Measurements from ENCODE around the gene GPR152.

Gene GPR152

DNA sequence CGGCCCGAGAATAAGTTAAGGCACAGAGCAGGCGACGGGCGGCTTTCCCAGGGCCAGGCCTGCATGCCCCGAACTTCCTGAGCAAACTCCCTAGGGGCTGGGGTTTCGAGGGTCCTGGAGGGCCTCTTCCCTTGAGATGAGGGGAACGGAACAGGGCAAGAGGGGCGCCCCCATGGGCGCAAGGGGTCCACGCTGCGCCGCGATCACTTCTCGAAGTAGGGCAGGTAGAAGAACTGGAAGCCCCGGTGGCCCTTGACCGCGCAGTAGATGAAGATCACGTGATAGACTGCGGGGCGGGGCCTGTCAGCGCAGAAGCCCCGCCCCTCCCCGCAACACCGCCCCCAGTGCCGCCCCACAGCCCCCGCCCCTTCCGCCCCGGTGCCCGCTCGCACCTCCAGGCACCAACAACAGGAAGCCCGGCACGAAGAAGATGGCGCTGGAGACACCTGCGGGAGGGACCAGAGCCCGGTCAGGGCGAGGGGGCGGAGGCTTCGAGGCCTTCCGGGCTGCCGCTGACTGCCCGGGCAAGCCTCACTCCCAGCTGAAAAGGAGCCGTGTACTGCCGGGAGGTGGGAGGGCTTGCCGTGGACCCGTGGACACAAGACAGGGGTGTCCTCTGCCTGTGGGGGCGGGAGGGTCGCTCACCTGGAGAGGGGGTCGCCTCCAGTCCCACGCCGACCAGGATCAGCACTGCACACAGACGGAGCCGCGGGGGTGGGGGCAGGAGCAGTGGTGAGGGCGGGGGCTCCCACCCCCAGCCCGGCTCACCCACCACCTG lies 12.1 kb upstream of the GPR152 start:
- DNase-seq: peak; percentile 83

DNA sequence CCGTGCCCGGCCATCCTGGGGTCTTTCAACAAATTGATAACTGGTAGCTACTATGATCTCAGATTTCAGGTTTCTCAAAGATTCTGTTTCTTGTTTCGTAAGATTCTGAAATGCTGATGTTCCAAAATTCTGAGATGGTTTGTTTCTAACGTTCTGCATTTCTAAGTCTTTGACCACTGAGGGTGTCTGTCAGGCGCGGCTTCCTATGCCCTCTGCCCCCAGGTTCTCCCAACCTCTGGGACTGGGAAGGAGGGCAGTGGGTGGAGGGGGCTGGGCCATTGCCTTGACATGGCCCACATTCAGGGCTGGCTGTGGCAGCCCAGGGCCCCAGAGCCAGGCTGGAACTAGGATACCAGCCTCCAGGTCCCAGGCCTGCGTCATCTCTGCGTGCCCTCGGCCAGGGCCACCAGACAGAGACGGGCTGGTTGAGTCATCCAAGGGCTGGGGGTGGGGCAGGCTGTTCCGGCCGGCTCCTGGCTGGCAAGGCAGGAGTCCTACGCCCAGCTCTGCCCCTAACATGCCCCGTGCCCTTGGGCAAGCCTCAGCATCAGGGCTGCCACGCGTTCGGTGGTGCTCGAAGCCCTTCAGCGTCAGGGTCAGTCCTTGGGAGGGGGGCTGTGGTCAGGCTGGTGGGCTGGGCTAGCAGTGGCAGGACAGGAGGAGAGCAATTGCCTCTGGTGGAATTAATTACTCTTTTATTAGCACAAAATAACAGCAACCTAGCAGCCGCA lies 11.3 kb upstream of the GPR152 start:
- peak; percentile 30 for DNase-seq

DNA sequence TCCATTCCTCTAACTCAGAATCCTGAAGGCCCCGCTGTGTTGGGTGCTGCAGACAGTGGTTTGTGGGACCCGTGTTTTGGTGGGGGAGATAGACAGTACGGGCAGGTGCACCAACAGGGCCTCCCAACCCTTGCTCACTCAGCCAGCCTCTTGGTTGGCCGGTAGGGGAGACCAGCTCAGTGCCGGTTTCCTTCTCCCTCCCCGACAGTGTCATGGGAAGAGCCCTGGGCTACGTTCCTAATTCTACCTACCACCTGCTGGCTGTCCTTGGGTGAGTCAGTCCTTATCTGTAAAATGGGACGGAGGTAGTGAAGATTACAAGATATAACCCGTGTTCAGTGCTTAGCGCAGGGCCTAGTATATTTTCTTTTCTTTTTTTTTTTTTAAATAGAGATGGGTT lies 10.7 kb upstream of the GPR152 start:
- DNase-seq: no peak

DNA sequence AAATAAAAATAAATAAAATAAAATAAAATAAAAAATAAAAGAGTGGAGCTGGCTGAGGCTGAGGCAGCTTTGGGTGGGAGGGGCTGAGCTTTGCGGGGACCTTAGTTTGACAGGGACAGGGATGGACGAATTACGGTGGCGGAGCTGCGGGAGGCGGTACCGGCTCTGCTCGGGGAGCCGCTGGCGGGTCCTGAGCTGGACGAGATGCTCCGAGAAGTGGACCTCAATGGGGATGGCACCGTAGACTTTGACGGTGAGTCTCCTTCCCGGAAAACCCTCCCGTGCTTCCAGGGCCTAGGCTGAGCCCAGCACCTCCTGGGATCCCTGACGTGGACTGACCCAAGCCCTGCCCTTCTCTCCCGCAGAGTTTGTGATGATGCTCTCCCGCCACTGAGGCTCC lies 5.7 kb upstream of the GPR152 start:
- DNase-seq: no peak

DNA sequence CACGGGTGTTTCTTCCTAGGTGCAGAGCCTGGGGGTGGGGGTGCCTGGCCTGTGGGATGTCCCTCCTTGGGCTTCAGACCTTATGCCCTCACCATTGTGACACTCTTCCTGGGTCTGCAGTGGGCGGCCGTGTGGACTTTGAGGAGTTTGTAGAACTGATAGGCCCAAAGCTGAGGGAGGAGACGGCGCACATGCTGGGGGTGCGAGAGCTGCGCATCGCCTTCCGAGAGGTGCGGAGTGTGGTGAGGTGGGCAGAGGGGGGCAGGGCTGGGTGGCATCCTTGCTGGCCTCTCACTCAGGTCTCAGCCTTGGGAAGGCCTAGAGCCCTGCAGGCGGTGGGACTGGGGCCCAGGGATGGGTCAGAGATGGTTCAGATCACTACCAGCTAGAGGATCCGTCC lies 4.9 kb upstream of the GPR152 start:
- DNase-seq: no peak

DNA sequence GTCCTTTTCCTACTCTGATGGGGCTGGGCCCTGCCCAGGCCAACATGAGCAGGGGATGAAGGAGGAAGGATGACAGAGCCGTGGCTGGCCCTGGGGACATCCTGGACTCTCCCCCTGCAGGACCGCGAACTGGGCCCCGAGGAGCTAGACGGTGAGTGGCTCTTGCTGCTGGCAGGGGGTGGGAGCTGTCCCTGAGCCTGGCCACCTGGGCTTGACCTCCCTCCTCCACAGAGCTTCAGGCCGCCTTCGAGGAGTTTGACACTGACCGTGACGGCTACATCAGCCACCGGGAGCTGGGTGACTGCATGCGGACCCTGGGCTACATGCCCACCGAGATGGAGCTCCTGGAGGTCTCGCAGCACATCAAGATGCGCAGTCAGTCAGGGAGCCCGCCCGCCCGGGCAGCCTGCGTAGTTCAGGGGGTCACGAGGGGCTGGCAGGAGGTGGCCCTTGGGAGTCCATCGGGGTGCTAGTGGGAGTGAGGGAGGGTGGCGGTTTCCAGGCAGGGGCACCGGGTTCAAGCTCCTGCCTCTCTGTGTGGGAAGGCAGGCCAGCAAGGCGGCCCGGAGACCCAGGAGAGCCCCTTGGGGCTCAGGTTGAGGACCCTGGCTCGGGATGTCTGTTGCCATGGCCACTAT lies 3.7 kb upstream of the GPR152 start:
- DNase-seq: no peak

DNA sequence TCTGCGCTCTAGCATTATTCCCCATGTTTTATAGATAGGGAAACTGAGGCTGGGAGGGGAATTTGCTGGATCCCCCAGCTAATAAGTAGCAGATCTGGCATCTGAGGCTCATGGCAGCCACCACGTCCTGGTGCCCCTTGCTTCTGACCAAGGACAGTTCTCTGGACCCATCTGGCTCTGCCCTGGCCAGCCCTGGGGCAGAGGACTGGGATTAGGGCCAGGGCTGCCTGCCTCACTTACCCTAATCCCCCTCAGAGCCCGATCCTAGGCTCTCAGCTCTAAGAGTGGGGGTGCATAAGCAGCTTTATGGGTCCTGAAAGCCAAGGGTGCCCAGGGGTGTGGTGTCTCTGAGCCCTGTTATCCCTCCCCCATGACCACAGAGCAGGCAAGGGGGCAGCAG lies 2.5 kb upstream of the GPR152 start, which contains the start of gene CABP4:
Gene CABP4, plus strand, starts transcription at position 301 of the 400 bp plus-strand sequence. Its CDS starts 70 bp downstream, at position 371.
- DNase-seq: no peak

DNA sequence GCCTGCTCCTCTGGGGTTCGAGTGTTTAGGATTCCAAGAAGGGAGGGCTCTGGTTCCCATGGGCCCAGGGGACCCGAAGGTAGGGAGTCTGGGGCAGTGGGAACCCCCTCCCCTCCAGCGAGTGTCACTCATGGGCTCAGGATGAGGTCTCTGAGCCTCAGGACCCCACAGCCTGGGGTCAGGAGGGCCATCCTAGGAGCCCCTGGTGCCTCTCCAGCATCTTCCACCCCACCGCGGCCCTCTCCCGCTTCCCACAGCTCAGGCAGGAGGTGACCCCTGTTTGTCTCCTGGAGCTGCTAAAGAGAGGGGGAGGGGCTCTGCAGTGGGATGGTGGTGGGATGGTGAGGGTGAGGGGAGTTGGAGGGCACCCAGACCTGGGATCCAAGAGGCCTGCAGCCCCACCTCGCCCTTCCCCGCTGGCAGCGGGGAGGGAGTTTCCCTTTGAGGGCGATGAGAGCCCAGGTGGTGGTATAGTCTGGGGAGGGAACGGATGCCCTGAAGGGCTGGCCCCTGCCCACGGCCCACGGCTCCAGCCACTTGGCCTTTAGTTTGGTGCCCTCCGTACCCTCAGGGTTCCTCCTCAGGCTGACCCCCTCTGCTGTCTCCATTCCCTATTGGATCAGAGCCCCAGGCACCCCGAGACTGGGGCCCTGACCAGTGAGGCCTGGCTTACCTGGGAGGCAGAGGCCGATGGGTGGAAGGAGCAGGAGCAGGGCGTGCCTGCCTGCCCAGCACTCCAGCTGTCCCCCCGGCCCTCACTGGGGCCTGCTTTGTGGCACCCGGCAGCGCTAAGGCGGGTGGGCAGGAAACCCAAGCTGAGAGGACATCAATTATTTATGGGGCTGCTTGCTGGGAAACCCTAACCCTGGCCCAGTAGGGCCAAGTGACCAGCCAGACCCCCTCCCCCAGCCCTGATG lies 1.5 kb upstream of the GPR152 start:
- no peak for DNase-seq

DNA sequence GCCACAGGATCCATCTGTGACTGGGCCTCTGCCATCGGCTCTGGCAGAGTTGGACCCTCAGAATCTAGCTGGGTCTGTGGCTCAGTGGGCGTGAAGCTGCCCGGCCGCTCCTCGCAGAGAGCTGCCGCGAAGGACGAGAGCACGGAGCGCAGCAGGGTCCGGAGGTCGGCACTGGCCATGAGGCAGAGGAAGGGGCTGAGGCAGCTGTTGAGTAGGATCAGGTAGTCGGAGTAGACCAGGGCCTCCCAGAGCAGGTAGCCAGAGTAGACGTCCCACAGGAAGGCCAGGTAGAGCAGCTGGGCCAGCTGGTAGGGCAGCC lies 912 bp downstream of the GPR152 start:
- no peak for DNase-seq

DNA sequence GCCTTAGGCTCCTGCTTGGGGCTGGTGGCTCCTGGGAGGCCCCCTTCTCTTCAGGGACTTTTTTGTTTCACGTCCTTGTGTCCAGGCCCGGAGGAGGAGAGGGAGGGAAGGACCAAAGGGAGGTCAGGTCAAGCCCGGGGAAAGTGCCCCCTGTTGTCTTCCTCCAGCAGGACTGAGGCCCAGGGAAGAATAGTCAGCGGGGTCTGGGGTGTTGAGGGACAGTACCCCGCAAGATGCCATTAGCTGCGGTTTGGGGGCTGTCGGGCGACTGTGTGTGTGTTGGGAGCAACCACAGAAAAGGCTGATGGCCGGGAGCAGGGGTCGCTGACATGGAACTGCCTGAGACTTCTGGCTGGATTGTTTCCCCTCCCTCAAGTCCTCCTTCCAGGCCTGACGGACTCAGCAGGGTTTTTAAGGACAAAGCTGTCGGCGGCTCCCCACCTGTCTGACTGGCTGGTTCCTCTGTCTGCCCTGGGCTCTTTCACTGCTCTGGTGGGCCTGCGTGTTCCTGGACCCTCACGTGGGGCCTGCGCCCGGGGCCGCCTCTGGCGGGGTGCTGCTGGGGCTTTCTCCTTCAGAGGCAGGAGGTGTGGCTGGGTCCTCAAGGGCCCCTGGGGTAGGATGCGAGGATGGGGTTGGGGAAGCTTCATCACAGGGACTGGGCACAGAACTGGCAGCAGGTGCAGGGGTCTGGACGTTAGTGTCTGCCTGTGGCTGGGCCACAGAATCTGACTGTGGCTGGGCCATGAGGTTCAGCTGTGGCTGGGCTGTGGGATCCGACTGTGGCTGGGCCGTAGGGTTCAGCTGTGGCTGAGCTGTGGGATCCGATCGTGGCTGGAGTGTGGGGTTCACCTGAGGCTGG lies 1.5 kb downstream of the GPR152 start:
- no peak for DNase-seq

DNA sequence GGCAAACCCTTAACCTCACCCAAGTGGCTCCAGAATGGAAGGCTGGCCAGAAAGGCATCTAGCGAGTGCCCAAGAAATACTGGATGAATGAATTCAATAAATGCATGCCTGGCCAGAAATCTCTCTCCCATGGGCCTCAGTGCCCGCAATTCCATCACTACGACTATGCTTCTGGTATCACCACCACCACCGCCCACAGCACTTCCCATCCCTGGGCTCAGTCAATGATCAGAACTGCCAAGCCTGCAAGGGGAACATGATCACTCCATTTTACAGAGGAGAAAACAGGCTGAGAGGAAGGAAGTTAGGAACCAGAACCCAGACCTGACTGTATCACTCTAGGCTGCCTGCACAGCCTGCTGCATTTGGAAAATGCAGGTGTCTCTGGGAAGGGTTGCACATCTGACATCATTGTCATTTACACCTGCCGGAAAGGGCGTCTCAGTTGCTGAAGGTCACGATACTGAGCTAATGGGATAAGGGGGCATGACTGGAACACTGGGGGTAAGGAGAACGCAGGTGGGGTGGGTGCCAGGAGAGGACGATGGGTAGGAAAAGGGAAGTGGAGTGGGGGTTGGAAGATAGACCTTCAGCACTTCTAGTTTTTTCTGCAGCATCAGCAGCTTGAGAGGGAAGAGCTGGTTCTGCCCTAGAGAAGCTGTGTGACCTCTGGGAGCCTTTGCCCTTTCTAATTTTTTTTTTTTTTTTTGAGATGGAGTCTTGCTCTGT lies 3.2 kb downstream of the GPR152 start:
- DNase-seq: no peak

DNA sequence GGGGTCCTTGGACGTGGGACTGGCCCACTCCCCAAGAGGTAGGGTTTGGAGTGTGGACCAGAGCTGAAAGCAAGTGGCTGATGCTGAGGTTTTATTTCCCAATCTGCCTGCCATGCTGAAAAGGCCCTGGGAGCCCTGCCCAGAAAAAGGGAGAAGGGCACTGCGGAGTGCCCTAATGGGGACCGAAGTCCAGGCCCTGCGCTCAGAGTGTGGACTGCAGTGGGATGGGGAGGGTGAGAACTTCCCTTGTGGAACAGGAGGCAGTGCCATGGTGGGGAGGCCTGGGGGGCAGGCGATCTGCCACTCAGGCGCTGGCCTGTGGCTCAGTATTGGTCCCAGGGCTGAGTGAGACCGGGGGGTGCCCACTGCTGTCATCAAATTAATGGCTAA lies 4.3 kb downstream of the GPR152 start:
- DNase-seq: no peak

DNA sequence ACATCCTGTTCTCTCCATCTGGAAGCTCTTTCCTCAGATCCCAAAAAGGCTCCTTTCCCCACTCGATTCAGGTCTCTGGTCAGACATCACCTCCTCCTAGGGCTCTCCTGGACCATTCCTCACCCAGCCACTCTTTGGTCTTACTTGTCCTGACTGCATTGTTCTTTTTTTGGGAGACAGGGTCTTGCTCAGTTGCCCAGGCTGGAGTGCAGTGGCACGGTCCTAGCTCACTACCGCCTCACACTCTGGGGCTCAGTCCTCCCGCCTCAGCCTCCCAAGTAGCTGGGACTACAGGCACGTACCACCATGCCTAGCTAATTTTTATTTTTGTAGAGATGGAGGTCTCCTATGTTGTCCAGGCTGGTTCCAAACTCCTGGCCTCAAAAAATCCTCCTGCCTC lies 7.0 kb downstream of the GPR152 start:
- DNase-seq: no peak

DNA sequence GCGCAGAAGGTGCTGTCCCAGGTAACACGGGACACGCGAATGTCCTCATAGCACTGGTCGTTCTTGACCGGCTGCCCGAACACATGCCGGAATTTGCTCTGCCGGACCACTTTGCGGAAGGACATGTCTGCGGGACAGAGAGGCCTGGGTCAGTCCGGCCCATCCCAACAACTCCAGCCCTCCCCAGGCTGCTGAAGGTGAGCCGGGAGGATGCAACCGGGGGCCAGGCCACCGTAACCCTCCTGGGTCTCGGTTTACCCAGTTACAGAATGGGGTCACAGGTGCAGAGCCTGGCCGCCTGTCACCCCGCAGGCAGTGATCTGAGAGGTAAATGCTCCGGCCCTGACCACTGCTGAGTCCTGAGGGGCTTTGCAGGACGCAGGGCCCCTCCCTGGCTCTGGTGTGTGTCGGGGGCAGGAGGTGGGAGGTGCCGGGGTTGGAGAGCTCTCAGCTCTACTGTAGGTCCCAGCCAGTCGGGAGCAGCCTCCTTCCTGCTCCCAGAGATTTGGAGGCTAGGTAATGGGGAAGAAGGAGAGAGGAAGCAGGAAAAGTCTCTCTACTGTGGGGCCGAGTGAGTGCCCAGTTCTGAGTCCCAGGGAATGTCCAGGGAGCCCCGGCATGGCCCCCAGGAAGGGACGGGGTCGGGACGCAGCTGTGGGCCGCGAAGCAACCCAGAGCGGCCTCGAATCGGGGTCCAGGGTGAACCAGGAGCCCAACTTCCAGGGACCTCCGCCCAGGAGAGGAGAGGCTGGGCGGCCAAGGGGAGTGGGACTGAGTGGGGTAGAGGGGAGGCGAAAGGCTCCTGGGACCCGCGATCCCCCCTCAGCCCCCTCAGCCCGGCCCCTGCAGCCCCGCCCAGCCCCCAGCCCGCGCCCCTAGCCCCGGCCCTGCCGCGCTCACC lies 9.8 kb downstream of the GPR152 start:
- no peak for DNase-seq

DNA sequence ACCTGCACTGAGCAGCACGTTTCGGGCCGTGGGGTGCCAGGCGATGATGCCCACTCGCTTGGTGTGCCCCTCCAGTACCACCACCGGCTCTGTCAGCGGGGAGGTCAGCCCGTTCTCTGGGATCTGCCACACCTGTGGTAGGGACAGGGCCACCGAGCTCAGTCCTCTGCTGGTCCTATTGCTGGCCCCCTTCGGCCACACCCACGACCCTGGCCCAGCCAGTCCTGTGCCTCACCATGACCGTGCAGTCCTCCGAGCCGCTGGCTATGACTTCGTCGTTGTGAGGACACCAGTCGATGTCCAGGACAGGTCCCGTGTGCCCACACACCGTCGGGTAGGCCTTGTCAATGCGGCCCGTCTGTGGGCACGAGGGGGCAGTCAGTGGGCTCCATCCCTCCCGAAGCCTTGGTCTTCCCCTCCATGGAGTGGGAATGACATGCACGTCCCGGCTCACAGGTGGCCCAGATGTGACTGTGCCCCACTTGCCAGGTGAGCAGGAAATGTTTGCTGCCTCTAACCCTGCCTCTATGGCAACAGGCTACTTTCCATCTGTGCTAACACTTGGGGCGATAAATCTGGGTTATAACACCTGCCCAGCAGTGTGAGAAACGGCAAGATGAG lies 10.7 kb downstream of the GPR152 start:
- no peak for DNase-seq

DNA sequence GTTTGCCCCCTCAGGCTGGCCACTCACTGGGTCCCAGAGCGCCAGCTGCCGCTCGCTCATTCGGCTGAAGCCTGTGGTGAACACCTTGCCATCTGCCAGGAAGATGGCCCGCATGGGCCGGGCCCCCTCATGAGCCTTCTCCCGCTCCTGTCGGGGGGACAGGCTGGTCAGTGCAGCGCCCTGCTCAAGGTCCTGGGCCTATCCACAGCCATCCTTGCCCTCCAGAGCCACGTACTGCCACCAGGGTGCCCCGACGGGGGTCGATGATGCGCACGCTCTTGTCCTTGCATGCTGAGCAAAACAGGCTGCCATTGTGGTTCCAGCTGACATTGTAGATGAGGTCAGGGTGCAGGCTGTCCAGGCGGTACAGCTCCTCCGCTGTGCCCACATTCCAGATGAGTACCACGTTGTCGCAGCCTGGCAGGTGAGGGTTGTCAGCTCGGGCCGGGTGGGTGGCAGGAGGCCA lies 11.4 kb downstream of the GPR152 start:
- no peak for DNase-seq

DNA sequence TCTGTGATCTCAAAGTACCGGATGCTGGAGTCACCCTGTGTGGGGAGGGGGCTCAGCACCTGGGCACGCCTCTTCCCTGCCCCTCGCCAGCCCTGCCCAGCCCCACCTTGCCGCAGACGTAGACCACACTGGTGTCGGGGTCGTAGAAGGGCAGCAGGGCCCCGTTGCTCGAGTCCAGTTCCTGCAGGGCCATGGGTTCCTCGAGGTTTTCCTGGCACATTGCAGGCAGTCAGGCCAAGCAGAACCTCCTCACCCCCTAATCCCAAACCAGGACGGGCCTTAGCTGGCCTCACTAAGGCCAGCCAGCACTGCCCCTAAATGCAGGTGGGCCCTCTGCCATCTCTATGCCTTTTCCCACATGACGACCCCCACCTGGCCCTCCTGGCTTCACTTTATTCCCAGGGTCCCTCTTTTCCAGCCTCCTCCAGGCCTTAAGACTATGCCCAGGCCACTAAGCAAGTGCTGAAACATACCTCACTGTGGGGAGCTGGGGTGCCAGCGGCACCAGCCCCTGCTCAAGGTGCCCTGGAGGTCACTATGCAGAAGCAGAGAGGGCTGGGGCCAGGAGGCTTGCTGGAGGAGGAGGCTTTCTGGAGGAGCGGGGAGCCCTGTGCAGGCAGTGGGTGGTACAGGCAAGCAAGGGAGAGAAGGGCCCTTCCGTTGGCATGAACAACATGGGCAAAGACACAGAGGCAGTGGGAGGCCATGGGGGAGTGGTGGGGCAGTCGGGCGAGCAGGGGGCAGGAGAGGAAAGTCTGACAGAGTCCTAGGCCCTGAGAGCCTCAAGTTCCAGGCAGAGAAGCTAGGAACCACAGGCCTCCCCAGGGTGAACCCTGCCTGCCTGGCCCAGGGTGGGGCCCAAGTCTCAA lies 12.1 kb downstream of the GPR152 start:
- DNase-seq: no peak

All from kidney glomerular epithelial cell (primary cell).